Central memory CD8-positive, alpha-beta T cell (primary cell): Measurements from ENCODE around the gene SPRR2G.

Experiments
- ATAC-seq: fragments of 150-1000 bp; cut with Tn5 transposase; replicated peaks from 2 replicates; pipeline ENCODE4 v1.10.0; 2022; ENCODE audit warnings: mild to moderate bottlenecking, moderate FRiP score, moderate number of reproducible peaks; ENCODE audit not compliant: poor library complexity, severe bottlenecking; ENCODE audit errors: extremely low read depth
- DNase-seq, 2 donors: peaks; one replicate each; pipeline ENCODE4 v3.0.0; 2021; ENCODE audit warnings: low spot score in 2 of 2
- H3K27ac Mint-ChIP-seq: one replicate; pipeline ENCODE4 v1.8.0; 2022; ENCODE audit warnings: low read depth, mild to moderate bottlenecking, moderate library complexity, mixed read lengths
- H3K27me3 Mint-ChIP-seq: one replicate; pipeline ENCODE4 v1.8.0; 2022; ENCODE audit warnings: mixed read lengths
- H3K36me3 Mint-ChIP-seq: one replicate; pipeline ENCODE4 v1.8.0; 2022; ENCODE audit warnings: mild to moderate bottlenecking, moderate library complexity, mixed read lengths; ENCODE audit not compliant: insufficient read depth
- H3K4me1 Mint-ChIP-seq: one replicate; pipeline ENCODE4 v1.8.0; 2022; ENCODE audit warnings: mixed read lengths
- H3K4me3 Mint-ChIP-seq: one replicate; pipeline ENCODE4 v1.8.0; 2022; ENCODE audit warnings: mild to moderate bottlenecking, moderate library complexity, mixed read lengths
- H3K9me3 Mint-ChIP-seq: one replicate; pipeline ENCODE4 v1.8.0; 2022; ENCODE audit warnings: mixed read lengths

Gene SPRR2G

GRCh38 chr1:153100245-153100644, 50.4 kb downstream of the SPRR2G start:
- Mint-ChIP-seq H3K36me3 (no peaks in the 10 kb centered on the region), H3K9me3 (no peaks in the 10 kb centered on the region), H3K27me3 (peaks cover 79% of the 10 kb centered on the region), H3K4me1 (no peaks in the 10 kb centered on the region), H3K4me3 (no peak overlapping the region), H3K27ac (no peak overlapping the region)
- no peak for ATAC-seq
- no peak for DNase-seq
